K562 (cell line): ENCODE results near the gene LIMS1. TPM values are rescaled to one million over a fixed set of nuclear protein-coding genes. Genes with fewer than 3 reads are reported as not detected.

Experiments
- ATAC-seq: fragments of 200-7000 bp; cut with Tn5 transposase; 3 replicates; pipeline ENCODE4 v1.9.1; 2020; ENCODE audit warnings: moderate library complexity
- BruUV-seq: library from RNA; stranded (reverse); fragments of 400-500 nt; replicated peaks from 2 replicates; lab custom pipeline; 2021; lab: Mats Ljungman, UMichigan
- CTCF ChIA-PET: fragments of 300-600 bp; formaldehyde crosslinking; extraction: SDS; loops from one replicate; lab custom pipeline; 2021; ENCODE audit warnings: low intra/inter-chr PET ratio; lab: Yijun Ruan, JAX
- POLR2A ChIA-PET: fragments of 300-600, 350-650 bp; sonication (Branson Sonifier 250); formaldehyde crosslinking; extraction: SDS; loops from one replicate; lab custom pipeline; 2021; ENCODE audit warnings: antibody characterized with exemption, inconsistent platforms; lab: Yijun Ruan, JAX
- DNase-seq, 4 experiments: peaks; one replicate each; pipeline versions ENCODE4 v3.0.0 to v3.0.0-alpha.2; 2011 to 2018; ENCODE audit warnings: low spot score in 3 of 4, mixed read lengths in 3 of 4; ENCODE audit errors: extremely low read depth in 1 of 4
- FAIRE-seq: peaks from 2 replicates; lab custom pipeline; 2011; peaks lifted over from hg19 to GRCh38; lab: Jason Lieb, UNC
- H2AFZ ChIP-seq: 2 replicates; pipeline ENCODE4 v1.6.0; 2011; ENCODE audit warnings: low read depth, low read length, control low read depth, inconsistent platforms
- H3K27ac ChIP-seq: fragments of 200-600 bp; 3 replicates; pipeline ENCODE4 v1.8.0; 2011; ENCODE audit warnings: low read depth, mild to moderate bottlenecking, control low read depth, inconsistent platforms, low read length, moderate library complexity, mixed read lengths; ENCODE audit errors: extremely low read depth
- H3K27me3 ChIP-seq, 2 experiments: fragments of 300-600 bp in 1 of 2; 2 replicates in 1 of 2; 3 replicates in 1 of 2; pipeline versions ENCODE4 v1.6.0 to v1.8.0; 2011; ENCODE audit warnings: inconsistent platforms in 2 of 2, low read length in 2 of 2, mild to moderate bottlenecking in 1 of 2, mixed read lengths in 1 of 2, moderate library complexity in 1 of 2; ENCODE audit not compliant: control insufficient read depth in 2 of 2, insufficient read depth in 2 of 2
- H3K36me3 ChIP-seq: fragments of 300-600 bp; 3 replicates; pipeline ENCODE4 v1.8.0; 2011; ENCODE audit warnings: mild to moderate bottlenecking, low read length, inconsistent platforms; ENCODE audit not compliant: control insufficient read depth, insufficient read depth
- H3K4me1 ChIP-seq, 2 experiments: fragments of 200-600 bp in 1 of 2; replicated peaks in 1 of 2; 2 replicates in 1 of 2; 3 replicates in 1 of 2; pipeline versions ENCODE4 v1.5.1 to v1.8.0; 2011; ENCODE audit warnings: inconsistent platforms in 2 of 2, low read length in 2 of 2, mild to moderate bottlenecking in 1 of 2, mixed read lengths in 1 of 2, moderate library complexity in 1 of 2; ENCODE audit not compliant: control insufficient read depth in 2 of 2, insufficient read depth in 2 of 2
- H3K4me2 ChIP-seq: 2 replicates; pipeline ENCODE4 v1.6.1; 2011; ENCODE audit warnings: low read length, control low read depth, inconsistent platforms, mixed read lengths; ENCODE audit not compliant: insufficient read depth
- H3K4me3 ChIP-seq: fragments of 200-600 bp; sonication (generic), shearing (Covaris generic); 2 replicates; pipeline ENCODE4 v1.5.1; 2016; ENCODE audit warnings: control low read depth, inconsistent platforms
- H3K79me2 ChIP-seq: fragments of 200-600 bp; 3 replicates; pipeline ENCODE4 v1.8.0; 2011; ENCODE audit warnings: low read length, inconsistent platforms; ENCODE audit not compliant: control insufficient read depth, insufficient read depth
- H3K9ac ChIP-seq, 2 experiments: 2 replicates each; pipeline versions ENCODE4 v1.6.0 to v1.6.1; 2011; ENCODE audit warnings: low read depth in 2 of 2, low read length in 2 of 2, control low read depth in 1 of 2, inconsistent platforms in 1 of 2, mild to moderate bottlenecking in 1 of 2, mixed read lengths in 1 of 2; ENCODE audit not compliant: insufficient read depth in 1 of 2
- H3K9me1 ChIP-seq: one replicate; pipeline ENCODE4 v1.6.0; 2011; ENCODE audit warnings: inconsistent platforms, mild to moderate bottlenecking, low read length, moderate library complexity; ENCODE audit not compliant: control insufficient read depth, insufficient read depth
- H3K9me3 ChIP-seq: replicated peaks from 2 replicates; pipeline ENCODE4 v1.5.1; 2011; ENCODE audit warnings: low read depth, low read length, inconsistent platforms; ENCODE audit not compliant: control insufficient read depth, insufficient read depth
- H4K20me1 ChIP-seq: replicated peaks from 2 replicates; pipeline ENCODE4 v1.6.1; 2011; ENCODE audit warnings: low read length, inconsistent platforms, mixed read lengths; ENCODE audit not compliant: control insufficient read depth, insufficient read depth
- BDP1 ChIP-seq: IDR thresholded peaks from 3 replicates; pipeline ENCODE4 v1.6.1; 2011; ENCODE audit not compliant: insufficient read length, insufficient read depth
- CAMTA2 ChIP-seq: fragments of 250-450 bp; sonication (Bioruptor Pico); conservative IDR thresholded peaks from 2 replicates; pipeline ENCODE4 v1.5.1; 2022
- CREB3L1 ChIP-seq: fragments of 450-650 bp; IDR thresholded peaks from 2 replicates; pipeline ENCODE4 v1.6.1; 2014; ENCODE audit warnings: low read depth, mild to moderate bottlenecking, moderate library complexity, borderline replicate concordance
- CTCFL ChIP-seq: IDR thresholded peaks from 2 replicates; pipeline ENCODE4 v1.6.1; 2011; ENCODE audit warnings: borderline replicate concordance, low read depth, mild to moderate bottlenecking, moderate library complexity, low read length; ENCODE audit not compliant: insufficient read depth, poor library complexity, severe bottlenecking
- GTF3C2 ChIP-seq: IDR thresholded peaks from 3 replicates; pipeline ENCODE4 v1.6.1; 2011; ENCODE audit warnings: borderline replicate concordance, mild to moderate bottlenecking, moderate library complexity; ENCODE audit not compliant: insufficient read length; ENCODE audit errors: extremely low read depth
- NCOR1 ChIP-seq: fragments of 450-650 bp; IDR thresholded peaks from 2 replicates; pipeline ENCODE4 v1.6.1; 2016; ENCODE audit warnings: mild to moderate bottlenecking, moderate library complexity
- NR3C1 ChIP-seq: sonication (generic); formaldehyde crosslinking; IDR thresholded peaks from 2 replicates; pipeline ENCODE4 v1.8.1; 2022; ENCODE audit warnings: missing genetic modification reagents
- PHB ChIP-seq: fragments of 250-450 bp; sonication (Bioruptor Pico); IDR thresholded peaks from 2 replicates; pipeline ENCODE4 v1.5.0; 2021
- RB1 ChIP-seq: fragments of 450-650 bp; IDR thresholded peaks from 2 replicates; pipeline ENCODE4 v1.6.1; 2017; ENCODE audit warnings: low read depth, mild to moderate bottlenecking
- SREBF1 ChIP-seq: fragments of 150-350 bp; IDR thresholded peaks from 2 replicates; pipeline ENCODE4 v1.6.1; 2014; ENCODE audit warnings: antibody characterized with exemption, low read depth, low read length, borderline replicate concordance
- TOE1 ChIP-seq, 2 experiments: fragments of 450-650 bp in 1 of 2; sonication (generic) in 1 of 2; formaldehyde crosslinking in 1 of 2; IDR thresholded peaks; 2 replicates each; pipeline versions ENCODE4 v1.7.1 to v1.8.0; 2016 to 2022; ENCODE audit warnings: borderline replicate concordance in 2 of 2, mild to moderate bottlenecking in 2 of 2, antibody characterized with exemption in 1 of 2, inconsistent platforms in 1 of 2, low read depth in 1 of 2, missing genetic modification reagents in 1 of 2, moderate library complexity in 1 of 2
- XRCC5 ChIP-seq: fragments of 200-400 bp; formaldehyde crosslinking; IDR thresholded peaks from 2 replicates; pipeline ENCODE4 v1.6.1; 2017; ENCODE audit warnings: low read depth, mild to moderate bottlenecking, low read length
- ZNF274 ChIP-seq: IDR thresholded peaks from 2 replicates; pipeline ENCODE4 v1.6.1; 2011; ENCODE audit warnings: low read depth, mild to moderate bottlenecking, low read length, moderate library complexity, borderline replicate concordance
- ZNF316 ChIP-seq: fragments of 450-650 bp; IDR thresholded peaks from 2 replicates; pipeline ENCODE4 v1.6.1; 2016
- ZNF436 ChIP-seq: fragments of 250-450, 450-650 bp; sonication (Bioruptor Pico); formaldehyde crosslinking; IDR thresholded peaks from 2 replicates; pipeline ENCODE4 v1.7.0; 2020; ENCODE audit warnings: mild to moderate bottlenecking
- WGBS: fragments of 100-300 bp; shearing (Covaris generic); methylation state at CpG from one replicate; pipeline ENCODE4 v1.1.6; 2016; ENCODE audit warnings: low coverage, mixed read lengths; ENCODE audit not compliant: insufficient coverage; ENCODE audit errors: missing lambda C conversion rate; 5-methylcytosine and 5-hydroxymethylcytosine counted together
- in situ Hi-C: fragments of 300-500 bp; cut with MboI; formaldehyde crosslinking; loops from 4 replicates; pipeline ENCODE4 v1.15.0; 2018; ENCODE audit warnings: inconsistent platforms, mixed read lengths
- intact Hi-C: fragments of 100-400 bp; cut with micrococcal nuclease; formaldehyde crosslinking; loops from 2 replicates; pipeline ENCODE4 v1.14.2; 2022
- polyA plus RNA-seq, 8 experiments: library from polyadenylated mRNA; depleted of rRNA in 4 of 8; stranded (reverse) in 5 of 8; unstranded in 3 of 8; fragments of >200 nt; fragmentation: Nextera tagmentation in 2 of 8; fragmentation: Illumina TruSeq in 1 of 8; extraction: Ambion mirVana in 2 of 8; extraction: Trizol in 1 of 8; gene quantifications; 2 replicates each; pipeline versions ENCODE4 v1.2.1 to v1.2.3, GENCODE V29; 2011 to 2014; ENCODE audit warnings: inconsistent platforms in 1 of 8, missing spikeins in 1 of 8
- total RNA-seq, 7 experiments: library from RNA; depleted of rRNA in 6 of 7; stranded (reverse); fragments of >200 nt in 6 of 7; fragmentation: Illumina TruSeq in 2 of 7; extraction: Trizol in 2 of 7; gene quantifications; 2 replicates each; pipeline versions ENCODE4 v1.2.1 to v1.2.3, GENCODE V29; 2011 to 2021; ENCODE audit warnings: low replicate concordance in 1 of 7

Gene LIMS1
- total and polyA plus RNA-seq, 9 of the 15 experiments (the other 6 are each of a cell fraction or from before 2014, with no cell fraction given), result 52.8 to 134 (median 81.0) TPM

GRCh38 chr2:108562274-108562673 lies 28.0 kb downstream of the LIMS1 start (continued):
- peak; percentile 64 for TF ChIP-seq ZNF316
- TF ChIP-seq, all 486 proteins: peak for 2

GRCh38 chr2:108564510-108564909 lies 30.2 kb downstream of the LIMS1 start:
- H3K9ac ChIP-seq, result no peak overlapping the region
- CTCF ChIA-PET, result no interaction called here
- H3K4me3 ChIP-seq, result no peak overlapping the region
- no peak overlapping the region for H3K27ac ChIP-seq
- no peak overlapping the region for H3K4me2 ChIP-seq
- no peaks in the 10 kb centered on the region for H3K27me3 ChIP-seq
- no peak for FAIRE-seq
- intact Hi-C loops, result no loop called here
- H2AFZ ChIP-seq, result no peak overlapping the region
- ATAC-seq, result no peak; the same call in 2 of the 3 replicates
- H4K20me1 ChIP-seq, result no peaks in the 10 kb centered on the region
- H3K9me3 ChIP-seq, result no peaks in the 10 kb centered on the region
- no peaks in the 10 kb centered on the region for H3K36me3 ChIP-seq
- BruUV-seq, result no TSS peak
- WGBS, result 80% methylated on average over 6 of the region's 6 CpGs
- H3K79me2 ChIP-seq, result peaks cover 64% of the 10 kb centered on the region
- no peak for DNase-seq
- POLR2A ChIA-PET, result interaction anchor here (0.7 kb wide), 1 partner anchor 23 kb away, joined by 3 read pairs; no protein-coding TSS in a partner anchor
- H3K4me1 ChIP-seq, result peaks cover 0 to 4% of the 10 kb centered on the region in 2 experiments; a peak in 2 of 5 replicates
- no peaks in the 10 kb centered on the region for H3K9me1 ChIP-seq
- in situ Hi-C loops, result no loop called here
- no peak for TF ChIP-seq CREB3L1
- no peak for TF ChIP-seq BDP1
- TF ChIP-seq NCOR1, result no peak
- no peak for TF ChIP-seq XRCC5
- TF ChIP-seq SREBF1, result no peak
- TF ChIP-seq ZNF274, result no peak
- TF ChIP-seq CTCFL, result no peak
- TF ChIP-seq TOE1 (IDR thresholded peaks at IDR 0.05; ENCODE audit: borderline replicate concordance), result no peak
- no peak for TF ChIP-seq TOE1 (CRISPR knock-in tag; IDR thresholded peaks at IDR 0.05; ENCODE audit: borderline replicate concordance, low read depth)
- no peak for TF ChIP-seq NR3C1
- no peak for TF ChIP-seq ZNF436
- no peak for TF ChIP-seq PHB (CRISPR knock-in tag)
- no peak for TF ChIP-seq CAMTA2
- TF ChIP-seq GTF3C2, result no peak
- no peak for TF ChIP-seq RB1
